IMR-90 (cell line): ENCODE data around the gene COLQ. TPM values are rescaled to one million over a fixed set of nuclear protein-coding genes. Genes with fewer than 3 reads are reported as not detected.

Experiments used
- ATAC-seq: fragments of 200-7000 bp; cut with Tn5 transposase; 2 replicates; pipeline ENCODE4 v1.9.1; 2020; ENCODE audit warnings: low read depth, mild to moderate bottlenecking, moderate library complexity
- BruUV-seq: library from RNA; stranded (reverse); fragments of 400-500 nt; replicated peaks from 2 replicates; lab custom pipeline; 2021; lab: Mats Ljungman, UMichigan
- CTCF ChIA-PET: fragments of 300-600 bp; formaldehyde crosslinking; extraction: SDS; loops from one replicate; lab custom pipeline; 2021; ENCODE audit warnings: antibody characterized with exemption; lab: Yijun Ruan, JAX
- POLR2A ChIA-PET: fragments of 300-600 bp; sonication (Branson Sonifier 250); formaldehyde crosslinking; loops from one replicate; lab custom pipeline; 2022; ENCODE audit warnings: antibody characterized with exemption; ENCODE audit not compliant: unreplicated experiment; lab: Charles Lee
- DNase-seq: peaks from one replicate; pipeline ENCODE4 v3.0.0; 2013
- H2AFZ ChIP-seq: replicated peaks from 2 replicates; pipeline ENCODE3; 2013; ENCODE audit warnings: low read length, mild to moderate bottlenecking; ENCODE audit not compliant: poor library complexity
- H2AK5ac ChIP-seq: 2 replicates; pipeline ENCODE4 v1.6.1; 2013; ENCODE audit warnings: low read depth, low read length, inconsistent platforms
- H2AK9ac ChIP-seq: replicated peaks from 2 replicates; pipeline ENCODE3; 2013; ENCODE audit warnings: mild to moderate bottlenecking, low read depth, low read length, moderate library complexity; ENCODE audit not compliant: poor library complexity
- H2BK120ac ChIP-seq: 2 replicates; pipeline ENCODE4 v1.6.1; 2013; ENCODE audit warnings: low read depth, low read length, inconsistent platforms
- H2BK15ac ChIP-seq: 3 replicates; pipeline ENCODE4 v1.6.1; 2013; ENCODE audit warnings: low read depth, low read length, inconsistent platforms
- H2BK20ac ChIP-seq: 2 replicates; pipeline ENCODE4 v1.6.1; 2013; ENCODE audit warnings: low read depth, mild to moderate bottlenecking, inconsistent platforms, low read length, moderate library complexity
- H2BK5ac ChIP-seq: 2 replicates; pipeline ENCODE4 v1.6.1; 2013; ENCODE audit warnings: mild to moderate bottlenecking, low read depth, low read length, inconsistent platforms; ENCODE audit not compliant: poor library complexity, severe bottlenecking
- H3K14ac ChIP-seq: replicated peaks from 2 replicates; pipeline ENCODE4 v1.6.1; 2013; ENCODE audit warnings: low read depth, low read length, inconsistent platforms
- H3K18ac ChIP-seq: 2 replicates; pipeline ENCODE4 v1.6.1; 2013; ENCODE audit warnings: low read depth, low read length, control low read depth
- H3K23ac ChIP-seq: 2 replicates; pipeline ENCODE4 v1.6.1; 2013; ENCODE audit warnings: low read depth, low read length, inconsistent platforms
- H3K27ac ChIP-seq: 2 replicates; pipeline ENCODE4 v1.5.1; 2013; ENCODE audit warnings: mild to moderate bottlenecking, control low read depth, low read length; ENCODE audit not compliant: insufficient read depth
- H3K27me3 ChIP-seq: 2 replicates; pipeline ENCODE4 v1.6.1; 2013; ENCODE audit warnings: low read length; ENCODE audit not compliant: control insufficient read depth, insufficient read depth
- H3K36me3 ChIP-seq: 2 replicates; pipeline ENCODE4 v1.6.1; 2013; ENCODE audit warnings: low read length, mixed read lengths; ENCODE audit not compliant: control insufficient read depth, insufficient read depth
- H3K4ac ChIP-seq: 2 replicates; pipeline ENCODE4 v1.6.1; 2013; ENCODE audit warnings: low read depth, low read length, inconsistent platforms
- H3K4me1 ChIP-seq: 2 replicates; pipeline ENCODE4 v1.6.1; 2013; ENCODE audit warnings: low read length, mixed read lengths; ENCODE audit not compliant: control insufficient read depth, insufficient read depth
- H3K4me2 ChIP-seq: 2 replicates; pipeline ENCODE4 v1.6.1; 2013; ENCODE audit warnings: low read depth, mild to moderate bottlenecking, control low read depth, low read length, moderate library complexity
- H3K4me3 ChIP-seq: 2 replicates; pipeline ENCODE4 v1.5.1; 2013; ENCODE audit warnings: low read depth, mild to moderate bottlenecking, control low read depth, low read length, moderate library complexity; ENCODE audit not compliant: insufficient read depth
- H3K56ac ChIP-seq: 2 replicates; pipeline ENCODE4 v1.6.1; 2013; ENCODE audit warnings: low read length, inconsistent platforms; ENCODE audit not compliant: insufficient read depth; ENCODE audit errors: extremely low read depth
- H3K79me1 ChIP-seq, 2 experiments: 2 replicates each; pipeline ENCODE4 v1.6.1; 2013; ENCODE audit warnings: low read length in 2 of 2, inconsistent platforms in 1 of 2, low read depth in 1 of 2
- H3K9ac ChIP-seq: 2 replicates; pipeline ENCODE4 v1.6.1; 2013; ENCODE audit warnings: low read depth, low read length, control low read depth
- H3K9me1 ChIP-seq: 2 replicates; pipeline ENCODE4 v1.6.1; 2013; ENCODE audit warnings: low read length, inconsistent platforms; ENCODE audit not compliant: insufficient read depth
- H3K9me3 ChIP-seq: 2 replicates; pipeline ENCODE4 v1.6.1; 2013; ENCODE audit warnings: low read length; ENCODE audit not compliant: control insufficient read depth, insufficient read depth
- H4K20me1 ChIP-seq: 2 replicates; pipeline ENCODE4 v1.6.1; 2013; ENCODE audit warnings: low read length, inconsistent platforms; ENCODE audit not compliant: insufficient read depth
- H4K5ac ChIP-seq: 2 replicates; pipeline ENCODE4 v1.6.1; 2013; ENCODE audit warnings: mild to moderate bottlenecking, low read depth, low read length, control low read depth
- H4K8ac ChIP-seq, 2 experiments: 2 replicates each; pipeline ENCODE4 v1.6.1; 2013; ENCODE audit warnings: low read depth in 2 of 2, low read length in 2 of 2, control low read depth in 1 of 2, inconsistent platforms in 1 of 2
- H4K91ac ChIP-seq: 2 replicates; pipeline ENCODE4 v1.6.1; 2013; ENCODE audit warnings: low read depth, low read length, inconsistent platforms; ENCODE audit not compliant: insufficient read depth
- MXI1 ChIP-seq: IDR thresholded peaks from 2 replicates; pipeline ENCODE4 v1.6.1; 2012; ENCODE audit warnings: low read depth, mild to moderate bottlenecking, low read length, moderate library complexity, borderline replicate concordance
- RCOR1 ChIP-seq: IDR thresholded peaks from 2 replicates; pipeline ENCODE4 v1.6.1; 2012; ENCODE audit warnings: mild to moderate bottlenecking, low read length, improper control_type of control experiment; ENCODE audit not compliant: insufficient replicate concordance
- USF2 ChIP-seq: fragments of 150-350 bp; IDR thresholded peaks from 2 replicates; pipeline ENCODE4 v1.6.1; 2017; ENCODE audit warnings: mild to moderate bottlenecking, antibody characterized with exemption, low read length, low read depth
- WGBS, 2 experiments: methylation state at CpG; one replicate each; pipeline versions ENCODE4 v1.1.5 to v1.1.7; 2013; ENCODE audit warnings: missing lambda C conversion rate in 2 of 2; ENCODE audit not compliant: insufficient read length in 1 of 2; ENCODE audit errors: extremely low coverage in 2 of 2; 5-methylcytosine and 5-hydroxymethylcytosine counted together
- dilution Hi-C: fragments of 300-500 bp; cut with HindIII; formaldehyde crosslinking; loops from one replicate; pipeline ENCODE4 v1.14.3; 2018; ENCODE audit warnings: low sequenced_read_pairs; ENCODE audit not compliant: unreplicated experiment
- in situ Hi-C: fragments of 300-500 bp; cut with MboI; formaldehyde crosslinking; loops from 3 replicates; pipeline ENCODE4 v1.14.3; 2019; ENCODE audit warnings: low sequenced_read_pairs, inconsistent platforms, mixed read lengths
- intact Hi-C: fragments of 100-400 bp; cut with micrococcal nuclease; formaldehyde crosslinking; loops from 2 replicates; pipeline ENCODE4 v1.10.0; 2022
- microRNA-seq, 2 experiments: library from miRNA; stranded (forward) in 1 of 2; unstranded in 1 of 2; fragments of 10-50 nt in 1 of 2; fragments of <30 nt in 1 of 2; gene quantifications in 1 of 2; microRNA quantifications in 1 of 2; one replicate each; pipeline versions ENCODE3 to v1.1.0; 2013 to 2020; ENCODE audit not compliant: insufficient read depth in 1 of 2, insufficient read length in 1 of 2, unreplicated experiment in 1 of 2
- polyA plus RNA-seq, 3 experiments: library from polyadenylated mRNA; depleted of rRNA; stranded (reverse); fragments of >200 nt; gene quantifications; 2 replicates each; pipeline ENCODE4 v1.2.3, GENCODE V29; 2012; ENCODE audit warnings: low replicate concordance in 1 of 3
- small RNA-seq, 5 experiments: library from RNA; depleted of rRNA; stranded (forward); fragments of <200 nt; gene quantifications; one replicate each; pipeline ENCODE3, GENCODE V24; 2012
- total RNA-seq: library from RNA; depleted of rRNA; stranded (reverse); fragments of >200 nt; gene quantifications from 2 replicates; pipeline ENCODE4 v1.2.3, GENCODE V29; 2012; rRNA removed

Gene COLQ
- total and polyA plus RNA-seq, 2 of the 4 experiments (the other 2 are of a cell fraction), result 0.18 to 0.65 TPM

GRCh38 chr3:15401936-15402335 is 119.6 kb downstream of the COLQ start:
- TF ChIP-seq MXI1 (no peak), USF2 (no peak), RCOR1 (no peak)
- Histone ChIP-seq H3K4me3 (no peak overlapping the region), H2AK9ac (no peak overlapping the region), H2BK120ac (no peak overlapping the region), H2AK5ac (no peak overlapping the region), H4K91ac (no peak overlapping the region), H3K9me3 (no peaks in the 10 kb centered on the region), H3K9me1 (0 out of 2 replicates have a peak, but pooled peaks cover 3% of the 10 kb centered on the region), H2BK15ac (no peak overlapping the region), H4K5ac (no peak overlapping the region), H3K27me3 (no peaks in the 10 kb centered on the region), H3K4me1 (no peaks in the 10 kb centered on the region), H3K18ac (no peak overlapping the region), H2AFZ (no peak overlapping the region), H2BK20ac (no peak overlapping the region), H3K14ac (no peak overlapping the region), H4K20me1 (no peaks in the 10 kb centered on the region), H4K8ac (no peak overlapping the region), H3K9ac (no peak overlapping the region), H3K27ac (no peak overlapping the region), H2BK5ac (no peak overlapping the region), H3K36me3 (no peaks in the 10 kb centered on the region), H3K23ac (no peak overlapping the region), H3K4ac (no peak overlapping the region), H3K79me1 (no peaks in the 10 kb centered on the region), H3K56ac (no peak overlapping the region), H3K4me2 (no peak overlapping the region)
- CTCF ChIA-PET, result no interaction called here
- no peak for DNase-seq
- ATAC-seq, result no peak
- dilution Hi-C loops, result no loop called here
- WGBS, 2 experiments, result 81% methylated on average over 3 of the region's 4 CpGs; no CpG with 5 or more reads in 1 of the 2 experiments
- in situ Hi-C loops, result no loop called here
- POLR2A ChIA-PET, result no interaction called here
- BruUV-seq, result no TSS peak
- intact Hi-C loops, result loop anchor here (10.0 kb wide), 1 partner anchor 297 kb away; no protein-coding TSS in a partner anchor

Small RNAs within 50 kb of the gene (microRNA-seq; reads per million reads assigned to microRNA genes)
- 0 reads per million in 2 experiments for gene MIR4270 (ENCODE audit: insufficient read depth in 1 of 2, insufficient read length in 1 of 2, unreplicated experiment in 1 of 2)
- not detected for gene RN7SL110P (ENCODE audit: insufficient read depth, insufficient read length)
- not detected for gene RNU6-1024P (ENCODE audit: insufficient read depth, insufficient read length)

Small RNAs within 50 kb of the gene (small RNA-seq; reads per million reads assigned to genes)
- gene MIR4270 (0 reads per million in 5 experiments), gene RN7SL110P (0 reads per million in 5 experiments), gene RNU6-1024P (0 reads per million in 5 experiments)

Other genes with a start within 250 kb of the COLQ start
- 14.0 and 14.2 TPM in 2 replicates for gene SH3BP5, start 189.1 kb downstream of the COLQ start, total RNA-seq
- 22.3 and 23.5 TPM in 2 replicates for gene SH3BP5, start 189.1 kb downstream of the COLQ start, polyA plus RNA-seq (2012; rRNA removed)
- gene METTL6, start 94.2 kb downstream of the COLQ start, total RNA-seq, result 21.5 and 32.5 TPM in 2 replicates
- gene METTL6, start 94.2 kb downstream of the COLQ start, polyA plus RNA-seq (2012; rRNA removed), result 15.3 and 15.4 TPM in 2 replicates
- 19.7 and 21.3 TPM in 2 replicates for gene EAF1, start 94.1 kb downstream of the COLQ start, total RNA-seq
- 5.7 and 7.0 TPM in 2 replicates for gene EAF1, start 94.1 kb downstream of the COLQ start, polyA plus RNA-seq (2012; rRNA removed)
- 28.1 and 31.4 TPM in 2 replicates for gene HACL1, start 79.9 kb upstream of the COLQ start, total RNA-seq
- gene HACL1, start 79.9 kb upstream of the COLQ start, polyA plus RNA-seq (2012; rRNA removed), result 9.9 and 11.1 TPM in 2 replicates
- gene BTD, start 80.0 kb upstream of the COLQ start, total RNA-seq, result 14.2 and 21.1 TPM in 2 replicates
- 12.0 and 14.8 TPM in 2 replicates for gene BTD, start 80.0 kb upstream of the COLQ start, polyA plus RNA-seq (2012; rRNA removed)